Measurements from ENCODE around the gene PARP15.

The PARP15 gene

DNA sequence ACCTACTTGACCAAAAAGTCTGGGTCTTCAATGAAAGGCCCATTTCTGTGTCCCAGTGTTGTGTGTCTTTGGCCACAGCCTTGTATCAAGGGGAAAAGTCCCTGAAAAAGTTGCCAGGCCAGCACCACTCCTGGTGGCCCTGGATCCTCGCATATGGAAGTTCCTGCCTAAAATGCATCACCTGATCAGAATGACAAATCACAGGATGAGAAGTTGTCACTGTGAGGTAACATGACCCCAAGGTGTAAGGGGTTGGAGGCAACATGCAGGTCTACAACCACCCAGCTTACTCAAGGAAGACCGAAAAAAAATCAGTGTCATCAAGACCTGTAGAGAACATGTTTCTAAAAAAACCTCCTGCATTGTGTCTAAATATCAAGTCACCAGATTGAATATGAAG lies 25.6 kb downstream of the PARP15 start:
- in situ Hi-C loops (cut with HindIII; ENCODE audit: low sequenced_read_pairs), result no loop called here
- TF ChIP-seq, protein P1, sequence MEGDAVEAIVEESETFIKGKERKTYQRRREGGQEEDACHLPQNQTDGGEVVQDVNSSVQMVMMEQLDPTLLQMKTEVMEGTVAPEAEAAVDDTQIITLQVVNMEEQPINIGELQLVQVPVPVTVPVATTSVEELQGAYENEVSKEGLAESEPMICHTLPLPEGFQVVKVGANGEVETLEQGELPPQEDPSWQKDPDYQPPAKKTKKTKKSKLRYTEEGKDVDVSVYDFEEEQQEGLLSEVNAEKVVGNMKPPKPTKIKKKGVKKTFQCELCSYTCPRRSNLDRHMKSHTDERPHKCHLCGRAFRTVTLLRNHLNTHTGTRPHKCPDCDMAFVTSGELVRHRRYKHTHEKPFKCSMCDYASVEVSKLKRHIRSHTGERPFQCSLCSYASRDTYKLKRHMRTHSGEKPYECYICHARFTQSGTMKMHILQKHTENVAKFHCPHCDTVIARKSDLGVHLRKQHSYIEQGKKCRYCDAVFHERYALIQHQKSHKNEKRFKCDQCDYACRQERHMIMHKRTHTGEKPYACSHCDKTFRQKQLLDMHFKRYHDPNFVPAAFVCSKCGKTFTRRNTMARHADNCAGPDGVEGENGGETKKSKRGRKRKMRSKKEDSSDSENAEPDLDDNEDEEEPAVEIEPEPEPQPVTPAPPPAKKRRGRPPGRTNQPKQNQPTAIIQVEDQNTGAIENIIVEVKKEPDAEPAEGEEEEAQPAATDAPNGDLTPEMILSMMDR (IDR thresholded peaks at IDR 0.05; ENCODE audit: low read depth, low read length), result no peak
- no peak overlapping the region for H3K4me3 ChIP-seq (ENCODE audit: low read depth, low read length)
- no peak for DNase-seq (ENCODE audit: low read depth, low spot score)

DNA sequence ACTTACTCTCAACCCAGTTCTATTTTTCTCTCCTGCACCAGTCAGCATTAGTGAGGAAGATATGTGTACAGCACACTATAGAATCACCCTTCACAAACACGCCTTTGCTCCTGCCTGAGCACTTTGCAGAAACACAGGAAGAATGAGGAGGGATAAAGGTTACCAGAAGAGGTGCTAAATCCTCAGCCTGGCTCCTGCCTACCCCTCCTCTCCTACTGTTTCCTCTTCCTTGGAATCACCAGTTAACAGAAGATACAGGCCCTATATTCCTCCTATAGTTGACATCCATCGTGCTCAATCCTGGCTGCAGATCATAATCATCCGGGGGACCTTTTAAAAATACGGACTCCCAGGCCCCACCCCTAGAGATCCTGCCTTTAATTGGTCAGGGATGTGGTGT lies 28.9 kb downstream of the PARP15 start:
- in situ Hi-C loops (cut with HindIII; ENCODE audit: low sequenced_read_pairs), result no loop called here

DNA sequence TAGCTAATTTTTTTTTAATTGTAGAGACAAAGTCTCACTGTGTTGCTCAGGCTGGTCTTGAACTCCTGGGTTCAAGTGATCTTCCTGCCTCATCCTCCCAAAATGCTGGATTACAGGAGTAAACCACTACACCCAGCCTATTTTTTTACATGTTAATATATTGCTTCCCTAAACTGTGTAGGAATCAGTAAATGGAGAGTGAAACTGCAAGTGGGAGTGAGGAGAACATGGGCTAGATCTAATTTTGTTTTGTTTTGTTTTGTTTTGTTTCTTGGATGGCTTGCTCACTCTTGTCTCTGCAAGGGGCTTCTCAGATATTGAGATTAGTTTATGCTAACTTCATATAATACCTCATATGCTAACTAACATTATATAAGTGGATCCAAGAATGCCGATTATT lies 31.5 kb downstream of the PARP15 start:
- DNase-seq (ENCODE audit: low read depth, low spot score), result no peak

More for the DNA sequence above, 28.9 kb downstream of the PARP15 start:
- no peak for DNase-seq (ENCODE audit: low read depth, low spot score)
- no peak overlapping the region for H3K4me3 ChIP-seq (ENCODE audit: low read depth, low read length)
- TF ChIP-seq, protein P1 (IDR thresholded peaks at IDR 0.05; ENCODE audit: low read depth, low read length), result no peak

DNA sequence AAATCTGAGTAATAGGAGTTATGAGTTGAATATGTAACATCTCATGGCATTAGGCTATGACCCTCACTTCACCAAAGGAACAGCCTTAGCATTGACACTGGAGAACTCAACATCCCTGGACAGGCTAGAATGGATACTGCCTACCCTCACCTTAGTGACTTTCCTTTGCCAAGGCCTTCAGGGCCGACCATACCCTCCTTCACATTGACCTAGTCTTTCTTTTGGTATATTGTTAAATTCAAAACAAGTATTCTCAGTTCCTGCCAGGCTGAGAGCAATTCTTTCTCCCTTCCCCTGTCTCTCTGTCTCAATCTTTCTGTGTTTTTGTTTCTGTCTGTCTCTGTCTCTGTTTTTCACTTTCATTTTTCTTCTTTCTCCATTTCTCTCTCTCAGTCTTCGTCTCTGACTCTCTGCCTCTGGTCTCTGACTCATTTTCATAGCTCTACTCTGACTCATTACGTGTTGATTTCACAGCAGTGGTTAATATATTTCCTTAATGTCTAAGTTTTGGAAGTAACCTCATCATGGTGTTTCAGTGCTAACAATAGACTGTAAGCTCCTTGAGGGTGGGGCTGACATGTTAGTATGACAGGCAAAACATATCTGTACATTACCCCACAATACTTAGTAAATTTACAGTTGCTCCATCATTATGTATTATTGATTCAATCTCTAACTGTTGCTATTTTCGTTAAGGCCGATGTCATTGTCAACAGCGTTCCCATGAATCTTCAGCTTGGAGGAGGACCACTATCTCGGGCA lies 32.5 kb downstream of the PARP15 start:
- peak; percentile 87 for DNase-seq (ENCODE audit: low read depth, low spot score)
- H3K4me3 ChIP-seq (ENCODE audit: low read depth, low read length), result no peak overlapping the region
- in situ Hi-C loops (cut with HindIII; ENCODE audit: low sequenced_read_pairs), result no loop called here
- TF ChIP-seq, protein P1 (IDR thresholded peaks at IDR 0.05; ENCODE audit: low read depth, low read length), result no peak

More for the DNA sequence above, 31.5 kb downstream of the PARP15 start:
- TF ChIP-seq, protein P1 (IDR thresholded peaks at IDR 0.05; ENCODE audit: low read depth, low read length), result no peak
- no peak overlapping the region for H3K4me3 ChIP-seq (ENCODE audit: low read depth, low read length)
- in situ Hi-C loops (cut with HindIII; ENCODE audit: low sequenced_read_pairs), result no loop called here

DNA sequence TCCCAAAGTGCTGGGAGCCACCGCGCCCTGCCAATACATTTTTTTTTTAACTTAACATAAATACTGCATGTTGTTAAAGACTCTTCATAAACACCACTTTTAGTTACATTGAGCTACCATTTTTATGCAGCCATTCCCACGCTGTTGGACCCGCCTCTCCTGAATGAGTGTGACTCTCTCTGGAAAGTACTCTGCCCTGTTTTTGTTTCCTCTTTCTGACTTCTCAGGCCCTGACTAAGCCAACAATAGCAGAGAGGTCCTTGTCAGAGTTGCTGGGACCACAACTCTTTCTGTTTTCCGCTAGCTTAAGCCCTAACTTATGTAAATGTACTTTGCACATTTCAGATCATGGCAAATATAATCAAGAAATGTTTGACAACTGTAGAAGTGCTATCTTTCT lies 35.2 kb downstream of the PARP15 start:
- TF ChIP-seq, protein P1 (IDR thresholded peaks at IDR 0.05; ENCODE audit: low read depth, low read length), result no peak
- no peak for DNase-seq (ENCODE audit: low read depth, low spot score)
- in situ Hi-C loops (cut with HindIII; ENCODE audit: low sequenced_read_pairs), result no loop called here
- no peak overlapping the region for H3K4me3 ChIP-seq (ENCODE audit: low read depth, low read length)

DNA sequence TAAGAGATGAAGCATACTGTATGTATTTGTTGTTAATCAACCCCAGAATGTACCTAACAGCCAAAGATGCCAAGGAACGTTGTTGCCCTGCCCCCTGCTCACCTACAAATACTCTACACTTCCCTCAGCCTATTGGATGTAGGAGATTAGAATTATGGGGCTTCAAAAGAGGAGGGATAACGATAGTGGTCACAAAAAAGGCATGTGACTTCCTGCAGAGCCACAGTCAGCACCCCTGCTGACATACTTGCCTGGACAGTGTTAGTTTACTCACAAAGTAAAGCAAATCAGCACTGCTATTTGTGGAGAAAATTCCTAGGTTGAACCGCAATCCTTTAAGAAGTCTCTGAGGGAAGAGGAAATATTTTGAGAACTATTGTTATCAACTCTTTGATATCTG lies 37.9 kb downstream of the PARP15 start:
- in situ Hi-C loops (cut with HindIII; ENCODE audit: low sequenced_read_pairs), result no loop called here
- no peak overlapping the region for H3K4me3 ChIP-seq (ENCODE audit: low read depth, low read length)
- peak; percentile 26 for DNase-seq (ENCODE audit: low read depth, low spot score)

More for the DNA sequence above, 37.9 kb downstream of the PARP15 start:
- TF ChIP-seq, protein P1 (IDR thresholded peaks at IDR 0.05; ENCODE audit: low read depth, low read length), result no peak
